Endothelial cell of umbilical vein (primary cell): Measurements from ENCODE around the gene SHISA9. TPM values are rescaled to one million over a fixed set of nuclear protein-coding genes. Genes with fewer than 3 reads are reported as not detected.

Experiments
- BruUV-seq: library from RNA; stranded (reverse); fragments of 400-500 nt; replicated peaks from 2 replicates; lab custom pipeline; 2021; lab: Mats Ljungman, UMichigan
- CTCF ChIA-PET: fragments of 300-600, 350-600 bp; sonication (Branson Sonifier 250); formaldehyde crosslinking; loops from one replicate; lab custom pipeline; 2021; ENCODE audit warnings: antibody characterized with exemption, inconsistent platforms; lab: Charles Lee
- POLR2A ChIA-PET: fragments of 300-600, 350-600 bp; sonication (Branson Sonifier 250); formaldehyde crosslinking; loops from one replicate; lab custom pipeline; 2021; ENCODE audit warnings: antibody characterized with exemption, inconsistent platforms; lab: Charles Lee
- DNase-seq: peaks from one replicate; pipeline ENCODE4 v3.0.0-alpha.2; 2011; ENCODE audit warnings: low read depth, low spot score
- FAIRE-seq: peaks from 2 replicates; lab custom pipeline; 2011; peaks lifted over from hg19 to GRCh38; lab: Jason Lieb, UNC
- H2AFZ ChIP-seq: 2 replicates; pipeline ENCODE4 v1.6.0; 2012; ENCODE audit warnings: low read depth, low read length, control low read depth, inconsistent platforms
- H3K27ac ChIP-seq: 2 replicates; pipeline ENCODE4 v1.5.1; 2011; ENCODE audit warnings: low read depth, mild to moderate bottlenecking, control low read depth, low read length, moderate library complexity; ENCODE audit not compliant: insufficient read depth
- H3K27me3 ChIP-seq, 2 experiments: 2 replicates each; pipeline versions ENCODE4 v1.6.0 to v1.6.1; 2011; ENCODE audit warnings: low read length in 2 of 2, mixed read lengths in 1 of 2; ENCODE audit not compliant: control insufficient read depth in 2 of 2, insufficient read depth in 2 of 2
- H3K36me3 ChIP-seq, 2 experiments: 2 replicates in 1 of 2; 3 replicates in 1 of 2; pipeline ENCODE4 v1.5.1; 2011; ENCODE audit warnings: low read length in 2 of 2, mild to moderate bottlenecking in 1 of 2, moderate library complexity in 1 of 2; ENCODE audit not compliant: control insufficient read depth in 2 of 2, insufficient read depth in 2 of 2; ENCODE audit errors: extremely low read depth in 1 of 2
- H3K4me1 ChIP-seq: 3 replicates; pipeline ENCODE4 v1.5.1; 2011; ENCODE audit warnings: mild to moderate bottlenecking, low read length; ENCODE audit not compliant: control insufficient read depth, insufficient read depth; ENCODE audit errors: extremely low read depth
- H3K4me2 ChIP-seq: 2 replicates; pipeline ENCODE4 v1.6.1; 2011; ENCODE audit warnings: low read length, control low read depth, mixed read lengths; ENCODE audit not compliant: insufficient read depth
- H3K4me3 ChIP-seq, 3 experiments: fragments of 200-600 bp in 1 of 3; sonication (generic), shearing (Covaris generic) in 1 of 3; replicated peaks in 1 of 3; 2 replicates each; pipeline ENCODE4 v1.5.1; 2011 to 2016; ENCODE audit warnings: control low read depth in 3 of 3, low read length in 3 of 3, mild to moderate bottlenecking in 2 of 3, inconsistent platforms in 1 of 3, low read depth in 1 of 3, moderate library complexity in 1 of 3; ENCODE audit not compliant: insufficient read depth in 1 of 3
- H3K79me2 ChIP-seq: 2 replicates; pipeline ENCODE4 v1.6.0; 2012; ENCODE audit warnings: low read length, inconsistent platforms; ENCODE audit not compliant: control insufficient read depth, insufficient read depth
- H3K9ac ChIP-seq: replicated peaks from 2 replicates; pipeline ENCODE3; 2011; ENCODE audit warnings: low read length, control low read depth; ENCODE audit not compliant: insufficient read depth; ENCODE audit errors: extremely low read depth
- H3K9me1 ChIP-seq: replicated peaks from 3 replicates; pipeline ENCODE4 v1.6.0; 2011; ENCODE audit warnings: mild to moderate bottlenecking, low read length; ENCODE audit not compliant: control insufficient read depth, insufficient read depth; ENCODE audit errors: extremely low read depth
- H3K9me3 ChIP-seq: replicated peaks from 2 replicates; pipeline ENCODE4 v1.5.1; 2012; ENCODE audit warnings: low read length, inconsistent platforms; ENCODE audit not compliant: control insufficient read depth, insufficient read depth
- H4K20me1 ChIP-seq: replicated peaks from 2 replicates; pipeline ENCODE3; 2011; ENCODE audit warnings: mild to moderate bottlenecking, low read length; ENCODE audit not compliant: control insufficient read depth, insufficient read depth; ENCODE audit errors: extremely low read depth
- EZH2 ChIP-seq: IDR thresholded peaks from 2 replicates; pipeline ENCODE4 v1.6.1; 2012; ENCODE audit warnings: borderline replicate concordance, low read depth, mild to moderate bottlenecking, moderate library complexity, low read length, inconsistent platforms; ENCODE audit not compliant: severe bottlenecking
- FOS ChIP-seq: IDR thresholded peaks from 2 replicates; pipeline ENCODE4 v1.6.1; 2011; ENCODE audit warnings: mild to moderate bottlenecking, low read length, moderate library complexity, borderline replicate concordance; ENCODE audit not compliant: insufficient read depth
- GATA2 ChIP-seq: IDR thresholded peaks from 2 replicates; pipeline ENCODE4 v1.7.0; 2011; ENCODE audit warnings: low read depth, mild to moderate bottlenecking, moderate library complexity, mixed read lengths, low read length; ENCODE audit not compliant: insufficient read length, insufficient read depth
- JUN ChIP-seq: IDR thresholded peaks from 2 replicates; pipeline ENCODE4 v1.6.1; 2011; ENCODE audit warnings: borderline replicate concordance, low read depth; ENCODE audit not compliant: insufficient read length, insufficient read depth
- MYC ChIP-seq: IDR thresholded peaks from one replicate; pipeline ENCODE4 v1.6.1; 2011; ENCODE audit warnings: mild to moderate bottlenecking, low read depth, low read length
- POLR2A ChIP-seq: IDR thresholded peaks from 2 replicates; pipeline ENCODE4 v1.6.1; 2012; ENCODE audit warnings: low read depth, mild to moderate bottlenecking, control low read depth, low read length
- POLR2AphosphoS5 ChIP-seq: IDR thresholded peaks from 2 replicates; pipeline ENCODE4 v1.6.1; 2012; ENCODE audit warnings: low read depth, mild to moderate bottlenecking, control low read depth, low read length, moderate library complexity; ENCODE audit not compliant: insufficient read depth
- dilution Hi-C: fragments of 300-500 bp; cut with MboI; formaldehyde crosslinking; loops from one replicate; pipeline ENCODE4 v1.15.0; 2019; ENCODE audit warnings: low sequenced_read_pairs; ENCODE audit not compliant: extremely low pct_ligation_motif_present
- intact Hi-C: fragments of 100-400 bp; cut with micrococcal nuclease; formaldehyde crosslinking; loops from one replicate; pipeline ENCODE4 v1.10.0; 2022
- polyA plus RNA-seq, 4 experiments: library from polyadenylated mRNA; depleted of rRNA in 3 of 4; stranded (reverse) in 3 of 4; unstranded in 1 of 4; fragments of >200 nt; gene quantifications; 2 replicates each; pipeline versions ENCODE4 v1.2.1 to v1.2.3, GENCODE V29; 2011 to 2012; ENCODE audit warnings: missing spikeins in 1 of 4
- total RNA-seq: library from RNA; stranded (reverse); gene quantifications from 2 replicates; pipeline ENCODE4 v1.2.3, GENCODE V29; 2021
- TF ChIP-seq, protein P1 (sequence below): IDR thresholded peaks from 2 replicates; pipeline ENCODE4 v1.6.1; 2011; ENCODE audit not compliant: insufficient read depth, insufficient read length

Gene SHISA9
- total and polyA plus RNA-seq, 2 donors (not counting 3 experiments of a cell fraction or from before 2014, with no cell fraction given): not detected

DNA sequence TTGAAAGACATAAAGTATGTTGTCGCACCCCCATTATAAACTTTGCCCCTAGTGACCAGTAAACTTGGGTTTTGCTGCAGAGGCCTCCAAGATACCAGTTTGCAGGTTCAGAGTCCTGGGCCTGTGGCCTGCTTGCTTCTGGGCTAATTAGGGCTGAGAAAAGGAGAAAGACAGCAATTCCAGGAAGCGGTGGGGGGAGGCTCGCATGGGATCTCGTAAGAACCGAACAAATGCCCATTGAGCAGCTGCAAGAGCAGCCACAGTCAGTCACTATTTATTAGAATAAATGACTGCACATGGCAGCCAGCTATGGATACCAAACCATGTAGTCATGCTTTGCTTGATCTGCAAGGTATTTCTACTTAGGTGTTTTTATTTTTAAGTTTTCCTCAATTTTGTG is 4.9 kb downstream of the SHISA9 start:
- Histone ChIP-seq H3K4me2 (no peak overlapping the region), H3K79me2 (no peaks in the 10 kb centered on the region), H3K36me3 (no peaks in the 10 kb centered on the region), H3K9me1 (no peaks in the 10 kb centered on the region), H3K4me3 (no peak overlapping the region), H3K4me1 (no peaks in the 10 kb centered on the region), H3K27me3 (peaks cover 23 to 27% of the 10 kb centered on the region in 2 experiments), H3K27ac (no peak overlapping the region), H3K9me3 (no peaks in the 10 kb centered on the region), H3K9ac (no peak overlapping the region), H2AFZ (no peak overlapping the region), H4K20me1 (no peaks in the 10 kb centered on the region)
- ChIA-PET POLR2A (no interaction called here), CTCF (no interaction called here)
- no peak for DNase-seq
- dilution Hi-C loops: no loop called here
- BruUV-seq: no TSS peak
- TF ChIP-seq FOS: no peak
- no peak for TF ChIP-seq JUN
- no peak for TF ChIP-seq MYC
- TF ChIP-seq, protein P1, sequence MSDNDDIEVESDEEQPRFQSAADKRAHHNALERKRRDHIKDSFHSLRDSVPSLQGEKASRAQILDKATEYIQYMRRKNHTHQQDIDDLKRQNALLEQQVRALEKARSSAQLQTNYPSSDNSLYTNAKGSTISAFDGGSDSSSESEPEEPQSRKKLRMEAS: no peak
- TF ChIP-seq POLR2A: no peak
- TF ChIP-seq EZH2: no peak
- intact Hi-C loops: no loop called here
- FAIRE-seq: no peak

GRCh38 chr16:12906765-12907516 is 5.5 kb downstream of the SHISA9 start:
- POLR2A ChIA-PET: no interaction called here
- dilution Hi-C loops (no loop called here), intact Hi-C loops (no loop called here)
- Histone ChIP-seq H2AFZ (no peak overlapping the region), H4K20me1 (no peaks in the 10 kb centered on the region), H3K79me2 (no peaks in the 10 kb centered on the region), H3K9me1 (no peaks in the 10 kb centered on the region), H3K36me3 (no peaks in the 10 kb centered on the region), H3K27me3 (peaks cover 22 to 26% of the 10 kb centered on the region in 2 experiments), H3K9me3 (no peaks in the 10 kb centered on the region), H3K4me2 (no peak overlapping the region), H3K4me3 (no peak overlapping the region), H3K4me1 (no peaks in the 10 kb centered on the region), H3K9ac (no peak overlapping the region), H3K27ac (no peak overlapping the region)
- TF ChIP-seq MYC: no peak
- TF ChIP-seq GATA2: no peak
- no peak for TF ChIP-seq FOS
- TF ChIP-seq POLR2AphosphoS5: no peak
- no peak for FAIRE-seq
- no peak for DNase-seq
- CTCF ChIA-PET: interaction anchor here (1.1 to 1.4 kb wide), 6 partner anchors 7 to 812 kb away, joined by 3 to 13 read pairs (median 4); no protein-coding TSS in a partner anchor
- no TSS peak for BruUV-seq
